A673 (cell line): ENCODE measurements around the gene SNED1. TPM values are rescaled to one million over a fixed set of nuclear protein-coding genes. Genes with fewer than 3 reads are reported as not detected.

ENCODE experiments used
- BruUV-seq: library from RNA; stranded (reverse); fragments of 400-500 nt; replicated peaks from 2 replicates; lab custom pipeline; 2021; lab: Mats Ljungman, UMichigan
- CTCF ChIA-PET: fragments of 300-600 bp; sonication (Branson Sonifier 250); formaldehyde crosslinking; loops from one replicate; lab custom pipeline; 2022; ENCODE audit warnings: antibody characterized with exemption; lab: Charles Lee
- POLR2A ChIA-PET: fragments of 300-600 bp; sonication (Branson Sonifier 250); formaldehyde crosslinking; loops from one replicate; lab custom pipeline; 2022; ENCODE audit warnings: antibody characterized with exemption; ENCODE audit not compliant: low non-redundant PET; lab: Charles Lee
- DNase-seq: peaks from one replicate; pipeline ENCODE4 v3.0.0-alpha.2; 2015; ENCODE audit warnings: low spot score
- H3K27ac ChIP-seq: fragments of 200-600 bp; sonication (generic); 2 replicates; pipeline ENCODE4 v1.5.1; 2016; ENCODE audit warnings: mixed run types, low read depth, mild to moderate bottlenecking, mixed read lengths, antibody characterized with exemption, low read length; ENCODE audit not compliant: poor library complexity, severe bottlenecking
- H3K27me3 ChIP-seq: fragments of 200-600 bp; sonication (generic); replicated peaks from 2 replicates; pipeline ENCODE4 v1.6.1; 2017; ENCODE audit warnings: mixed run types, low read depth, mild to moderate bottlenecking, mixed read lengths, antibody characterized with exemption, low read length; ENCODE audit not compliant: insufficient read depth, poor library complexity
- H3K36me3 ChIP-seq: fragments of 200-600 bp; sonication (generic); 2 replicates; pipeline ENCODE4 v1.6.1; 2016; ENCODE audit warnings: mixed run types, mild to moderate bottlenecking, mixed read lengths, antibody characterized with exemption, low read length; ENCODE audit not compliant: insufficient read depth, poor library complexity, severe bottlenecking
- H3K4me1 ChIP-seq: fragments of 200-600 bp; sonication (generic); 2 replicates; pipeline ENCODE4 v1.6.1; 2017; ENCODE audit warnings: mixed run types, mild to moderate bottlenecking, mixed read lengths, antibody characterized with exemption, low read length; ENCODE audit not compliant: insufficient read depth, poor library complexity, severe bottlenecking
- H3K4me3 ChIP-seq: fragments of 200-600 bp; sonication (generic); 2 replicates; pipeline ENCODE4 v1.5.1; 2016; ENCODE audit warnings: low read depth, mixed run types, mild to moderate bottlenecking, mixed read lengths, low read length; ENCODE audit not compliant: poor library complexity, severe bottlenecking
- H3K9me3 ChIP-seq: fragments of 200-600 bp; sonication (generic); 2 replicates; pipeline ENCODE4 v1.6.1; 2016; ENCODE audit warnings: mixed run types, low read depth, mild to moderate bottlenecking, mixed read lengths, antibody characterized with exemption, low read length; ENCODE audit not compliant: poor library complexity, severe bottlenecking
- CTCF ChIP-seq: fragments of 300-800, 200-600 bp; sonication (generic); conservative IDR thresholded peaks from 2 replicates; pipeline ENCODE4 v1.5.1; 2017; ENCODE audit warnings: low read depth, mild to moderate bottlenecking, antibody characterized with exemption, low read length, moderate library complexity, mixed read lengths
- EZH2 ChIP-seq: fragments of 200-600 bp; sonication (generic); IDR thresholded peaks from 2 replicates; pipeline ENCODE4 v1.6.1; 2017; ENCODE audit warnings: borderline replicate concordance, low read depth, mild to moderate bottlenecking, mixed read lengths, antibody characterized with exemption, low read length; ENCODE audit not compliant: poor library complexity, severe bottlenecking
- intact Hi-C: fragments of 100-400 bp; cut with micrococcal nuclease; formaldehyde crosslinking; loops from one replicate; pipeline ENCODE4 v1.10.0; 2022; ENCODE audit not compliant: unreplicated experiment
- total RNA-seq: library from RNA; stranded (reverse); gene quantifications from 2 replicates; pipeline ENCODE4 v1.2.3, GENCODE V29; 2021

SNED1 gene
- total RNA-seq, 1 experiment from 2014 or later: 3.0 TPM

- POLR2A ChIA-PET: no interaction called here
- intact Hi-C loops: no loop called here
Measured at GRCh38 chr2:240981871-240982800, 16.3 kb upstream of the SNED1 start.

DNA sequence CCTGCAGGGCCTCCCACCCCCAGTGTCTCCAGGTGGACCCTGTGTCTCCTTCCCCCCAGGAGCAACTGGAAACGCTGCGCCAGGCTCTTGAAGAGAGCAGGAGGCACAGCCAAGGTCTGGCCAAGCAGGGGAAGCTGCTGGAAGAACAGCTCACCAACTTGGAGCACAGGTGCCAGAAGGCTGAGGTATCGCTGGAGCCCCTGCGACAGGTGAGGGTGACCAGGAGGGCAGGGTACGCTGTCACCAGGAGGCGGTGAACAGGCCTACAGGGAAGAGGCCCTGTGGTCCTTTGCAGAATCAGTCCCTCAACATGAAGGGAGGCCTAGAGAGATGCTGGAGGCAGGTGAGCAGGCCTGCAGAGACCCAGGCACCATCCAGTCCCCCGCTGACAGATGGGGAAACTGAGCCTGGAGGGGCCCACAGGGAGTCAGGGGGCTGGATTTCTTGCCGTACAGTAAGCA lies 15.6 kb upstream of the SNED1 start:
- POLR2A ChIA-PET: no interaction called here
- intact Hi-C loops: no loop called here
- no TSS peak for BruUV-seq

More at GRCh38 chr2:240981871-240982800, 16.3 kb upstream of the SNED1 start:
- no peak for TF ChIP-seq CTCF
- TF ChIP-seq EZH2: no peak
- Histone ChIP-seq H3K9me3 (no peaks in the 10 kb centered on the region), H3K36me3 (no peaks in the 10 kb centered on the region), H3K4me3 (no peak overlapping the region), H3K27ac (no peak overlapping the region), H3K27me3 (no peaks in the 10 kb centered on the region), H3K4me1 (peaks cover 18% of the 10 kb centered on the region)
- BruUV-seq: no TSS peak
- CTCF ChIA-PET: no interaction called here
- DNase-seq: no peak

More for the DNA sequence above, 15.6 kb upstream of the SNED1 start:
- DNase-seq: no peak
- Histone ChIP-seq H3K4me1 (peaks cover 26% of the 10 kb centered on the region), H3K4me3 (no peak overlapping the region), H3K36me3 (no peaks in the 10 kb centered on the region), H3K9me3 (peaks cover under 1% of the 10 kb centered on the region), H3K27me3 (no peaks in the 10 kb centered on the region), H3K27ac (no peak overlapping the region)
- TF ChIP-seq CTCF (no peak), EZH2 (no peak)
- CTCF ChIA-PET: interaction anchor here (1.0 kb wide), 1 partner anchor 96 kb away, joined by 3 read pairs; no protein-coding TSS in a partner anchor
